GM18858 (cell line): Measurements from ENCODE around the gene COL5A1.
"Not testable (repeated sequence)": the region's sequence is repeated elsewhere in the genome, so short reads cannot be mapped to it uniquely, and the experiment has no call there.

ENCODE experiments used
- ATAC-seq: cut with Tn5 transposase; IDR thresholded peaks from one replicate; pipeline ENCODE4 v1.9.1; 2021; ENCODE audit not compliant: unreplicated experiment

COL5A1 gene

DNA sequence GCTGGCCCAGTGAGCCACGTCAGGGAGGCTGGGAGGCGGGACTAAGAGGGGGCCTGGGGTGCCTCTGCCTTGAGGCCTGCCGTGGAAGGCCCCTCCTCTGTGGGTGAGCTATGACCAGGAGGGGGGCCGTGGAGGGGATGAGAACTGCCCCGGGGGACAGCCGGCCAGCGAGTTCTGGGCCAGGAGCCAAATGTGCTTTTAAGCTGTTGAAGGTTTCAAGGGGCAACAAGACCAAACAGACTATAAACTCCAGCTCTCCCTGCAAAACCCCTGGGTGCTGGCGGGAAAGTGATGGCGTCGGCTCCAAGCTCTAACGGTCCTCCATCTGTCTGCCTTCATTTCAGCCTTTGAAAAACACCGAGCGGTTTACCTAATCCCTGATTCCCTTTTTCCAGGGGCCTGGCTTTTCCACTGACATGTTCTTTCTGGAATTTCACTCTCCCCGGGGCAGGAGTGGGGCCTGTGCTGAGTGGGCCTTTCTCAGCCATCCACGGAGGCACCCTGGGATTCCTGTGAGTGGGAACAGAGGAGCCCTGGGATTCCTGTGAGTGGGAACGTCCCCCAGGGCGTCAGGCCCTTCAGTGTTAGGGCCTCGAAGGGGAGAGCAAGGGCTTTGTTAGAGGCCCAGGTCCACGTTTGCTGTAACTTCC, 65.6 kb downstream of the COL5A1 start:
- ATAC-seq = no peak

GRCh38 chr9:134707731-134708671, 66.4 kb downstream of the COL5A1 start:
- no peak for ATAC-seq

GRCh38 chr9:134708672-134709038, 67.1 kb downstream of the COL5A1 start:
- no peak for ATAC-seq

DNA sequence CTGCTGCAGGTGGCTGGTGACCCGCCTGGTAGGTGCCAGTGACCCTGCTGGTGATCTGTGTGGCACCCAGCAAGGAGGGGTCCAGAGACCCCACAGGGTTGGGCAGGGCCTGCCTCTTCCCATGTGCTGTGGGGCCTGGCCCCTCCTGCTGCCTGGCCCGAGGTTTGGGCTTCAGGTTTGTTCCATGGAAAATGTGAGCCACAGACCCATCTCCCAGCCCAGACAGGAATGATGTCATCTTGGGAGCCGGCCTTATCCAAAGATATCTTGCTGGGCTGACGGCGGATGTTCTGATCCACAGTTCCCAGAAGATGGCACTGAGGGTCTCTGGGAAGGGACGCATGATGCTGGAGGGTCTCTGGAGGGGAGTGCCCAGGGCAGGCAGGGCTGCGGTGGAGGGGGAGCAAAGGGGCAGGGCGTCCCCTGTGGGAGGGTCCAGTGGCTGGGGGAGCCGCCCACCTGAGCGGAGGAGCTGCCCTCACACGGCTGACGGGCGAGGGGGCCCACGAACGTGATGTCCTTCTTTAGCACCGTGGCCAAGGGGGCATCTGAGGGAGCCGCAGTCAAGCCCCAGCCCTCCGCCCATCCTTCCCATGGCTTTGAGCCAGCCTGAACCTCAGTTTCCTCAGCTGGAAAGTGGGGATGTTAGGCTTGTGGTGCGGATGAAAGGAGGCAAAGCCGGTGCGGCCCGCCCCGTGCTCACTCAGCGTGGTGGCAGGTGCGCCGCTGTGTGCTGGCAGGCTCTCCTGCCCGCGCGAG, 68.1 kb downstream of the COL5A1 start:
- no peak for ATAC-seq

- no peak for ATAC-seq
Observed at GRCh38 chr9:134710271-134710540, 68.6 kb downstream of the COL5A1 start.

DNA sequence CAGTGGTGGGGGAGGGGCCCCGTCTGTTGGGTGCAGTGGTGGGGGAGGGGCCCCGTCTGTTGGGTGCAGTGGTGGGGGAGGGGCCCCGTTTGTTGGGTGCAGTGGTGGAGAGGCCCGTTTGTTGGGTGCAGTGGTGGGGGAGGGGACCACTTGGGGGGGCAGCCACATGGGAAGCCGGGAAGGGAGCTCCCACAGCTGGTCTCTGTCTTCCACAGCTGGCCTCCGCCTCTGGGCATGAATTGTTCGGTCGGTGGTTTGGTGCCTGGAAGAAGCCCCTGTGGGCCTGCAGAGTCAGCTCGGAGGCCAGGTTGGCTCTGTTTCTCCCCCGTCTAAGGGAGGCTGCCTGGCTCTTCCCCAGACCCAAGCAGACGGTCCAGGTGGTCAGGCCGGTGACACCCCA, 69.3 kb downstream of the COL5A1 start:
- ATAC-seq = no peak

- ATAC-seq = no peak
Observed at GRCh38 chr9:134712243-134712642, 70.6 kb downstream of the COL5A1 start.

GRCh38 chr9:134712926-134713325, 71.3 kb downstream of the COL5A1 start:
- no peak for ATAC-seq

GRCh38 chr9:134715536-134715935, 73.9 kb downstream of the COL5A1 start:
- not testable (repeated sequence) for ATAC-seq

GRCh38 chr9:134716067-134716466, 74.5 kb downstream of the COL5A1 start:
- no peak for ATAC-seq

- ATAC-seq = no peak
Observed at GRCh38 chr9:134717056-134717455, 75.5 kb downstream of the COL5A1 start.

- no peak for ATAC-seq
Observed at GRCh38 chr9:134717924-134718645, 76.5 kb downstream of the COL5A1 start.

DNA sequence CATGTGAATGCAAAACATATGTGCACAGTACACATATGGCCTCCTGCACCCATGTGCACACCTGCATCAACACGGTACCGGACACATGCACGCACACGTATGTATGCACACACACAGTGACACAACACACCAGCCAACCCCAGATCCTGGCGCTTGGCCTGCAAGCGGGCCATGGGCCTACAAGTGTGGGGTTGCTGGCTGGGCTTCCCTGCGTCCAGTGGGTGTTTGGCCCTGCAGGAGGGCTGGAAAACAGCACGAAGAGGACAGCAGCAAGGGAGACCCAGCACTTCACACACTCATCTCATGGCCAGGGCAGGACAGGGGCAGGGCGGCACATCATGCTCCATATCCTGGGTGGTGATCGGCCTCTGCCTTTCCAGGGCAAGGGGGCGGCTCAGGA, 77.7 kb downstream of the COL5A1 start:
- no peak for ATAC-seq

GRCh38 chr9:134720136-134720753, 78.6 kb downstream of the COL5A1 start:
- no peak for ATAC-seq

GRCh38 chr9:134720796-134721195, 79.2 kb downstream of the COL5A1 start:
- no peak for ATAC-seq

DNA sequence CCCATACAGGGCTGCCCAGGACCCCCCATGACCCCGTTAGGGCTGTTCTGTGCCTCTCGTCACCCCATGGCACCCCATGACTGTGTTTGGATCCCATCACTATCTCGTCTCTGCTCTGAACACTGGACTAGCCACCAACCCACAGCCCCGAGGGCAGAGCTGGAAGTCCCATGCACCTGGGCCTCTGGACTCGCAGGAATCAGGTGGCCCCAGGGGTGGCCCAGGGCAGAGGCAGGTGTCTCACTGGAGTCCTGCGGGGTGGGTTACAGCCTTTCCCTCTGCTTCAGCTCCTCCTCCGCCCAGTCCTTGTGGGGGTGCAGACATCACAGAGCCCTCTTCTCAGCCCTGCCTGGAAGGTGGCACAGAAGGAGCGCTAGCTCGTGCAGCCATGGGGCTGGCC, 79.7 kb downstream of the COL5A1 start:
- no peak for ATAC-seq

GRCh38 chr9:134722120-134722701, 80.6 kb downstream of the COL5A1 start:
- no peak for ATAC-seq

GRCh38 chr9:134723037-134723436, 81.4 kb downstream of the COL5A1 start:
- ATAC-seq = no peak

- no peak for ATAC-seq
Observed at GRCh38 chr9:134723491-134724190, 82.0 kb downstream of the COL5A1 start.
